IPS-20b (cell line): ENCODE measurements around the gene HLA-B.

Experiments
- H3K27ac ChIP-seq: one replicate; pipeline ENCODE4 v1.5.1; 2013; ENCODE audit warnings: low read length
- H3K27me3 ChIP-seq: 2 replicates; pipeline ENCODE4 v1.6.1; 2013; ENCODE audit warnings: mild to moderate bottlenecking, low read length, inconsistent platforms; ENCODE audit not compliant: insufficient read depth
- H3K36me3 ChIP-seq: 2 replicates; pipeline ENCODE4 v1.6.1; 2013; ENCODE audit warnings: low read depth, mild to moderate bottlenecking, inconsistent platforms, low read length, moderate library complexity; ENCODE audit not compliant: insufficient read depth
- H3K4me1 ChIP-seq: 2 replicates; pipeline ENCODE4 v1.6.1; 2013; ENCODE audit warnings: mild to moderate bottlenecking, control low read depth, inconsistent platforms, low read length, moderate library complexity; ENCODE audit not compliant: insufficient read depth
- H3K4me3 ChIP-seq: 2 replicates; pipeline ENCODE4 v1.5.1; 2013; ENCODE audit warnings: mild to moderate bottlenecking, low read length, inconsistent platforms
- H3K9ac ChIP-seq: 2 replicates; pipeline ENCODE4 v1.6.1; 2013; ENCODE audit warnings: low read depth, mild to moderate bottlenecking, inconsistent platforms, low read length, moderate library complexity
- H3K9me3 ChIP-seq: 2 replicates; pipeline ENCODE4 v1.6.1; 2013; ENCODE audit warnings: mild to moderate bottlenecking, low read depth, low read length, inconsistent platforms; ENCODE audit not compliant: insufficient read depth

The HLA-B gene

DNA sequence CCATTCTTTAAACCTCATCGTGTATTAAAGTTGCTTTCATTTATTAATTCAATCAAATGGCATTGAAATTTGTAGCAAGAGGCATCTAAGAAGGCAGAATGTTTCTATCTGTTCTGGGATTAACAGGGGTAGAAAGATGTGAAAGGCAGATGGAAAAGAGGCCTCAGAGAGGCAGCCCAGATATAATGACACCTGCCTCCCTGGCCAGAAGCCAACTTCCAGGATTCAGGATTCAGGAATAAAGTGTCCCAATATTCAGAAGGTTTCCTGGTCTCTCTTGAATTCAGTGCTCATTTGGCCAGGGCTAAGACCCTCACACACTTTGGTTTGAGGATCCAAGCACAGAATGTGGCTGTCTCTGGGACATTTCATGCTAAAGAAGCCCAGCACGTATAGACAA is 39.9 kb downstream of the HLA-B start:
- H3K36me3 ChIP-seq: no peaks in the 10 kb centered on the region
- H3K9ac ChIP-seq: no peak overlapping the region
- no peaks in the 10 kb centered on the region for H3K9me3 ChIP-seq
- no peak overlapping the region for H3K27ac ChIP-seq
- H3K4me1 ChIP-seq: no peaks in the 10 kb centered on the region
- no peaks in the 10 kb centered on the region for H3K27me3 ChIP-seq
- no peak overlapping the region for H3K4me3 ChIP-seq

- Histone ChIP-seq H3K9ac (no peak overlapping the region), H3K27ac (no peak overlapping the region), H3K9me3 (no peaks in the 10 kb centered on the region), H3K4me3 (no peak overlapping the region), H3K36me3 (no peaks in the 10 kb centered on the region), H3K27me3 (peaks cover 23% of the 10 kb centered on the region), H3K4me1 (no peaks in the 10 kb centered on the region)
Measured at GRCh38 chr6:31309641-31310040, 47.3 kb downstream of the HLA-B start.

DNA sequence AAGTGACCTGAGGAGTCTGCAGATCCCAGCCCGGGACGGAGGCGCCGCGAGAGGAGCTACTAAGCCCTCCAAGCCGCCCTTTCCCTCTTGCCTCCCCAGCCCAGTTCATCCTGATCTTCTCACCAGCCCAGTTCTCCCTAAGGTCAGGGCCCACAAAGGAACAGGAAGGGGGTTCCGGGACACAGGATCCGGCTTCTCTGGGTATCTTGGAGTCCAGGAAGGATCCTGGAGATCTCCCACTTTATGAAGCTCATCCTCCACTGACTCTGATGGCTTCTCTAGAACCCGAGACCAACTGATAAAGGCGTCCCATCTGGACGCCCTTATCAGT is 48.2 kb downstream of the HLA-B start:
- H3K9me3 ChIP-seq: no peaks in the 10 kb centered on the region
- no peak overlapping the region for H3K9ac ChIP-seq
- H3K4me1 ChIP-seq: no peaks in the 10 kb centered on the region
- H3K27me3 ChIP-seq: peaks cover 23% of the 10 kb centered on the region
- no peaks in the 10 kb centered on the region for H3K36me3 ChIP-seq
- H3K4me3 ChIP-seq: peak overlapping the region; percentile 71; the same call in 1 of the 2 replicates
- H3K27ac ChIP-seq: no peak overlapping the region

GRCh38 chr6:31308050-31308844 is 48.7 kb downstream of the HLA-B start:
- Histone ChIP-seq H3K9me3 (no peaks in the 10 kb centered on the region), H3K27me3 (peaks cover 23% of the 10 kb centered on the region), H3K36me3 (no peaks in the 10 kb centered on the region), H3K27ac (no peak overlapping the region), H3K4me1 (no peaks in the 10 kb centered on the region), H3K4me3 (peak overlapping the region; percentile 71; the same call in 1 of the 2 replicates), H3K9ac (no peak overlapping the region)

- no peaks in the 10 kb centered on the region for H3K9me3 ChIP-seq
- peaks cover 23% of the 10 kb centered on the region for H3K27me3 ChIP-seq
- no peaks in the 10 kb centered on the region for H3K36me3 ChIP-seq
- H3K9ac ChIP-seq: no peak overlapping the region
- no peak overlapping the region for H3K27ac ChIP-seq
- H3K4me3 ChIP-seq: peak overlapping the region; percentile 51; the same call in 1 of the 2 replicates
- no peaks in the 10 kb centered on the region for H3K4me1 ChIP-seq
Measured at GRCh38 chr6:31307669-31308049, 49.3 kb downstream of the HLA-B start.

- Histone ChIP-seq H3K9me3 (no peaks in the 10 kb centered on the region), H3K9ac (no peak overlapping the region), H3K4me3 (no peak overlapping the region), H3K36me3 (no peaks in the 10 kb centered on the region), H3K27ac (no peak overlapping the region), H3K27me3 (peaks cover 23% of the 10 kb centered on the region), H3K4me1 (no peaks in the 10 kb centered on the region)
Measured at GRCh38 chr6:31305703-31306219, 51.2 kb downstream of the HLA-B start.

DNA sequence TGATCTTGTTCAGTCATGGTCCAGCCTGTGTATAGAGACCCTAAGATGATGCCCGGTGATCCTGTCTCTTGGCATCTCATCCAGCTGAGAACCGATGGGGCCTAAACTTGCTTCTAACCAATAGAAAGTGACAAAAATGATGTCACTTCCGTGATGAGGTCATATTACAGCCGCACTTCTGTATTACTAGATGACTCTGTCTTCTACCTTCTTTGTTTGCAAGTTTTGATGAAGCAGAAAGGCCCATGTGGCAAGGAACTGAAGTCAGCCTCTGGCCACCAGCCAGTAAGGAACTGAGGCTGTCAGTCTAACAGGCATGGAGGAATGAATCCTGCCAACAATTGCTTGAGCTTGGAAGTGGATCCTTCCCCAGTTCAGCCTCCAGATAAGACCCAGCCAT is 52.3 kb downstream of the HLA-B start:
- Histone ChIP-seq H3K9me3 (no peaks in the 10 kb centered on the region), H3K27me3 (peaks cover 20% of the 10 kb centered on the region), H3K9ac (no peak overlapping the region), H3K27ac (no peak overlapping the region), H3K36me3 (no peaks in the 10 kb centered on the region), H3K4me1 (no peaks in the 10 kb centered on the region), H3K4me3 (no peak overlapping the region)
